GM12892 (cell line): ENCODE results near the gene RFNG.
"Not testable (repeated sequence)": the region's sequence is repeated elsewhere in the genome, so short reads cannot be mapped to it uniquely, and the experiment has no call there.

ENCODE experiments used
- DNase-seq: peaks from one replicate; pipeline ENCODE4 v3.0.0; 2011; ENCODE audit not compliant: insufficient read length
- FAIRE-seq: peaks from 2 replicates; lab custom pipeline; 2011; peaks lifted over from hg19 to GRCh38; lab: Jason Lieb, UNC
- POLR2A ChIP-seq: IDR thresholded peaks from 2 replicates; pipeline ENCODE4 v1.6.1; 2011; ENCODE audit warnings: low read depth, low read length, control low read depth
- POLR2AphosphoS5 ChIP-seq: IDR thresholded peaks from 2 replicates; pipeline ENCODE4 v1.6.1; 2011; ENCODE audit warnings: low read depth, low read length, control low read depth
- TAF1 ChIP-seq: IDR thresholded peaks from 2 replicates; pipeline ENCODE4 v1.6.1; 2011; ENCODE audit warnings: low read depth, mild to moderate bottlenecking, control low read depth, low read length, borderline replicate concordance

The RFNG gene

DNA sequence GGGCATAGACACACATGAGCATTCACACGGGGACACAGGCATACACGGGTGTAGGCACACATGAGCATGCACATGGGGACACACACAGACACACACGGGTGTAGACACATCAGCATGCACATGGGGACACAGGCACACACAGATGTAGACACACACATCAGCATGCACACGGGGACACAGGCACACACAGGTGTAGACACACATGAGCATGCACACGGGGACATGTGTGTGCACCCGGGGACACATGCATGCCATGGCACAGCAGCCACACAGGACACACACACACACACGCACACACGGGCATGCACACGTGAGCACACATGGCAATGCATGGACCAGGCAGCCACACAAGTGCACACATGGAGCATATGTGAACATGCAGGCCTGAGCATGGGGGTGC is 9.0 kb downstream of the RFNG start:
- FAIRE-seq (no peak), DNase-seq (no peak)
- no peak for TF ChIP-seq POLR2A
- no peak for TF ChIP-seq POLR2AphosphoS5
- no peak for TF ChIP-seq TAF1

DNA sequence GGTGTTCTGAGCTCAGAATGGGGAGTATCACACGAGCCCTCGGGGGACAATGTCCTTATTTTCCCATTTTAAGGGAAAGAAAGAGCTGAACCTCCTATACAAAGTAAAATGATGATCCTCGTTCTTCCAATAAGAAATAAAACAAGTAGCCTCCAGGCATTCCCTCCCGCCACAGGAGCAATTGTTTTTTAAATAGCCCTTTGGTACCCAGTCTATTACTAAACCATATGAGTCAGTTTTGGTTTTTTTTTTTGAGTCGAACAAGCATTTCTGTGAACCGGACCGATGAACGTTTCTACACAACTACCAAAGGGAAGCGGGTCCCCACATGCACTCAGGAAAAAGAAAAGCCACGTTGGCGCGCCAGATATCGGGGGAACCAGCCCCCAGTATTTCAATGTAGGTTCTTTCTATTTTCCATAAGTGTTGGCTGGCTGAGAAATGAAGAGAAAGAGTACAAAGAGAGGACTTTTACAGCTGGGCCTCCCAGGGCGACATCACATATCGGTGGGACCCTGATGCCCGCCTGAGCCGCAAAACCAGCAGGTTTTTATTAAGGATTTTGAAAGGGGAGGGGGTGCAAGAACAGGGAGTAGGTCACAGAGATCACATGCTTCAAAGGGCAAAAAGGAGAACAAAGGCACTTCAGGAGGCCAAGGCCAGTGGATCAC is 10.3 kb downstream of the RFNG start:
- FAIRE-seq (no peak), DNase-seq (no peak)
- TF ChIP-seq POLR2AphosphoS5 (no peak), TAF1 (no peak), POLR2A (no peak)

DNA sequence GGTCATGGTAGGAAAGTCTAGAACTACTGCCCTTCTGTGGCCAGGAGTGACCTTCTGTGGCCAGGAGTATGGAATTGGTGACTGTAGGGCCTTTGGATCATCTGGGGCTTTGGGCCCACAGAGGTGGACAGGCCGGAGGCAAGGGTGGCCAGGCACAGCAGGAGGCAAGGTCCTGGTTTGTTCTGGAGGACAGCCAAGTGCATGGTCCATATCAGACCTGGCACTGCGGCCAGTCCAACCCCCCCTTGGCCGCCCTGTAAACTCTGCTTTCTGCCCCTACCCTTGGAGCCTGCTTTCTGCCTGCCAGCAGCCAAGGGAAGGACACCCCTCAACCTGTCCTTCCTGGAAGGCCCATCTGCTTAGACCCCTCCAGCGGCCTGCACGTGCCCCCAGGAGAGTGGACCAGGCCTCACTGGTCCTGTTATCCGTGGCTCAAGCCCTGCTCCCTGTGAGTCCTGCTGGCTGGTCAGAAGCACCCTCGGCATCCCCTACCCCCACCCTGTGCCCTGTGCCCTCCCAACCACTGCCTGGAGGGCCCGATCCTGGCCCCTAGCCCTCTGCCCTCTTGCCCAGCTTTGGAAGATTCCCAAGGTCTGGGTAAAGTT is 11.8 kb downstream of the RFNG start:
- TF ChIP-seq POLR2AphosphoS5 (no peak), POLR2A (no peak), TAF1 (no peak)
- FAIRE-seq: no peak
- no peak for DNase-seq

DNA sequence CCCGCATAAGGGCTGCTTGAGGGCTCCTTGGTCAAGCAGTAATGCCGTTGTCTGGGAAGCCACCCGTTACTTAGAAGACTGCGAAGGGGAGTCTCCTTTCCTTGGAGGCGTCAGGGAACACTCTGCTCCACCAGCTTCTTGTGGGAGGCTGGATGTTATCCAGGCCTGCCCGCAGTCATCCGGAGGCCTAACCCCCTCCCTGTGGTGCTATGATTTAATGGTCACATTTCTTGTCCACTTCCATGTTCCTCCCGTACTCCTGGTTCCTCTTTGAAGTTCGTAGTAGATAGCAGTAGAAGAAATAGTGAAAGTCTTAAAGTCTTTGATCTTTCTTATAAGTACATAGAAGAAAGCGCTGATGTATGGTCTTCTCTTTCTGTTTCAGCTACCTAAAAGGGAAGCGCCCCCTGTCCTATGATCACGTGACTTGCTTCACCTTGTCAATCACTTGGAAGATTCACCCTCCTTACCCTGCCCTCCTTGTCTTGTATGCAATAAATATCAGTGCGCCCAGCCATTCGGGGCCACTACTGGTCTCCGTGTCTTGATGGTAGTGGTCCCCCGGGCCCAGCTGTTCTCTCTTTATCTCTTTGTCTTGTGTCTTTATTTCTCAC is 12.7 kb downstream of the RFNG start:
- not testable (repeated sequence) for FAIRE-seq, DNase-seq

DNA sequence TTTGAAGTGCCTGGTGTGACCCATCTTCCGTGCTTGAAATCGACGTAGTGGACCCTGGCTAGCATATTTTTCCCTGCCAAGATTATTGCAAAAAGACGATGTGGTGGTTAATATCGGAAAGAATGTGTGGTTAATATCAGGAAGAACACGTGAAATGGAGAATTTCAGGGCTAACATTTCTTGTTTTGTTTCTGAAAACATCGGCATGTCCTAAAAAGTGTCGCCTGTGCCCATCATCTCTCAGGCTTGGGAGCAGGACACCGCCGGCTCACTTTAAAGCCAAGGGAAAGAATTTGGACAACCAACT is 13.8 kb downstream of the RFNG start:
- FAIRE-seq (no peak), DNase-seq (no peak)
- TF ChIP-seq POLR2AphosphoS5 (no peak), TAF1 (no peak), POLR2A (no peak)

DNA sequence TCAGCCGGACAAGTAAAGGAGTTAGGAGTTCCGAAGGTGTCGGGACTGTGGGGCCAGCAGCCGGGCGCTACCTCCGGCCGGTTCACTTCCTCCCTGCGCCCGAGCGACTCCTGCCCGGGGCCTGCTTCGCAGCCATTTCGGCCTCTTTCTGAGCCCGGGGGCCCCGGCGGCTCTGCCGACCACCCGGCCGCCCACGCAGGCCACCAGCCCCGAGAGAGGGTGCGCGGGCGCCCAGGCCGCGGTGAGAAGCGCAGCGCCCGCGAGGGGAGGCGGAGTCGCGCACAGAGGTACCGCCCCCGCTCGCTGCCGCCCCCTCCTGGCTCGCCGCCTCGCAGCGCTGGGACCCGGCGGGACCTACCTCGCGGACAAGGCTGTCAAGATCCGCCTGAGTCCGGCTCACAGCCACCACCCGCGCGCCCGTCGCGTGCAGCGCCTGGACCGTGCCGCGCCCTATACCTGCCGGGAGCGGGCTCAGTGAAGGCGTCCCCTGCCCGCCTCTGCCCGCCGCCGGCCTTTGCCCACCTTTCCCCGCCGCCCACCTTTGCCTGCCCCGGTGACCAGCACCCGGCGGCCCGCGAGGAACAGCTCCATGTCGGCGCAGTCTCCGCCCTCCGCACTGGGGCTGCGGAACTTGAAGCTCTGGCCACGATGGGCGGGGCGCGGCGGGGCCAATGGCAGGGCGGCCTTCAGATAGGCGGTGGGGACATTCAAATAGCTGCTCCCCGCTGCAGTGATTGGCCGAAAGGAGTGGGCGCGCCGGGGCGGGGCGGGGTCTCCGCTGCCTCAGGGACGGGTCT is 14.3 kb downstream of the RFNG start, which contains the start of gene DCXR:
Gene DCXR, minus strand, starts transcription at position 606 of the 797 bp plus-strand sequence. Its CDS starts 15 bp downstream, at position 591.
- FAIRE-seq (peak; percentile 99), DNase-seq (peak; percentile 98)
- TF ChIP-seq TAF1 (no peak), POLR2A (peak; percentile 92; the same call in 1 of the 2 replicates), POLR2AphosphoS5 (peak; percentile 91)

DNA sequence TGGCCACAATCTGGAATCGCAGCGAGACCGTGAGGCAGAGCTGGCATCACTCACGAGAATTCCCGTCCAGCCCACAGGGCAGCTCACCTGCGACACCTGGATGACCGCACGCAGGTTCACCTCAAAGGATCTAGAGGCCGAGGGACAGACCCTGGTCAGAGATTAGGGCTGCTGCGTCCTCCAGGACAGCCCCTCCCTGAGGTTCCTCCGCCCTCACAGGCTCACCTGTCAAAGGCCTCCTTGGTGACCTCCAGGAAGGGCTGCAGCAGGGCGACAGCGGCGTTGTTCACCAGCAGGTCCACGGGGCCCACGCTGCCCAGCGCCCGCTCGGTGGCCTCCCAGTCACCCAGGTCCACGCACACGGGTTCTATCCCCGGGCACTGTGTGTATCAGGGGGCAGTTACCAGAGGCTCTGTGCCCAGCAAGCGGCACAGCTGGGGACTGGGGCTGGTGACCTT is 14.9 kb downstream of the RFNG start:
- no peak for FAIRE-seq

DNA sequence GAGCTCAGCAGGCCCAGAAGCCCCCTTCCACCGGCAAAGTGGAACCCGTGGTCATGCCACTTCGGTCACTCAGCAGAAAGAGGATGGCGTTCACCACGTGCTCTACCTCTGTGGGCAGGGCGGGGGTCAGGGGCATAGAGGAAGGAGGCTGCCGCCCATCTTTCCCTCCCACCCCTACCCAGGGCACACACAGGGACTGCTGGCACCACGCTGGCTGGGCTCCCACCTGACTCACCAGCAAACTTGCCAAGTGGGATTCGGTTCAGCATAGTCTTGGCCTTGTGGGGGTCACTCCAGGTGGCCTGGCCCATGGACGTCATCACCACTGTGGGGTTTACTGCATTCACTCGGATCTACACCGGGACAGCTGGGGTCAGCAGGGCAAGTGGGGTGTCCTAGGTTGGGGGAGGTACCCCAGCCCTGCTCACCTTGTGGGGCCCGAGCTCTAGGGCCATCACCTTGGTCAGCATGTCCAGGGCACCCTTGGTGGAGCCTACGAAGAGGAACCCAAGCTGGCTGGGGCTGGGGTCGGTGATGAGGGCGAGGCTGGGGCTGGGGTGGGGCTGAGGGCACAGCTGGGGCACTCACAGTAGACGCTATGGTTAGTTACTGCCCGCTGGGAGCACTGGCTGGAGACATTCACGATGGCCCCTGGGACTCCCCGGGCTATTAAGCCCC is 15.5 kb downstream of the RFNG start:
- TF ChIP-seq POLR2A: peak; percentile 34; the same call in 1 of the 2 replicates
- no peak for TF ChIP-seq POLR2AphosphoS5
- TF ChIP-seq TAF1: no peak
- DNase-seq (no peak), FAIRE-seq (no peak)

More for the DNA sequence above, 14.9 kb downstream of the RFNG start:
- TF ChIP-seq TAF1 (no peak), POLR2AphosphoS5 (no peak), POLR2A (no peak)
- no peak for DNase-seq

DNA sequence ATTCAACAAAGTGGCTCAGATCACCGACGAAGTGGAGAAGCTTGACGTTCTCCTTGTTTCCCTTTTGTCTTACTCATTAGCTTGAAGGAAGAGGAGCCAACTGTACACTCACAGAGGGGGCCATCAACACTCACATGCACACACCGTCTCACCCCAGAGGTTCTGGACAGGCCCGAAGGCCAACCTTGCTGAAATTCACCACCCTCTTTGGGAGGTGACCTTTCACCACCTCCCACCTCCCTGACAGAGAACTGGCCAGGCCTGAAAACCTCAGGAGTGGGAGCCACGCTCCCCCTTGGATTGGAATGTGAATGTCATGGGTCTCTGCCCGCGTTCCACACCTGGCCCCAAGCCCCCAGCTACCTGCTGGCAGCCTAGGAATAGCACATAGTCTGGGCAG is 16.1 kb downstream of the RFNG start:
- TF ChIP-seq POLR2AphosphoS5 (no peak), TAF1 (no peak), POLR2A (no peak)
- DNase-seq (no peak), FAIRE-seq (no peak)

DNA sequence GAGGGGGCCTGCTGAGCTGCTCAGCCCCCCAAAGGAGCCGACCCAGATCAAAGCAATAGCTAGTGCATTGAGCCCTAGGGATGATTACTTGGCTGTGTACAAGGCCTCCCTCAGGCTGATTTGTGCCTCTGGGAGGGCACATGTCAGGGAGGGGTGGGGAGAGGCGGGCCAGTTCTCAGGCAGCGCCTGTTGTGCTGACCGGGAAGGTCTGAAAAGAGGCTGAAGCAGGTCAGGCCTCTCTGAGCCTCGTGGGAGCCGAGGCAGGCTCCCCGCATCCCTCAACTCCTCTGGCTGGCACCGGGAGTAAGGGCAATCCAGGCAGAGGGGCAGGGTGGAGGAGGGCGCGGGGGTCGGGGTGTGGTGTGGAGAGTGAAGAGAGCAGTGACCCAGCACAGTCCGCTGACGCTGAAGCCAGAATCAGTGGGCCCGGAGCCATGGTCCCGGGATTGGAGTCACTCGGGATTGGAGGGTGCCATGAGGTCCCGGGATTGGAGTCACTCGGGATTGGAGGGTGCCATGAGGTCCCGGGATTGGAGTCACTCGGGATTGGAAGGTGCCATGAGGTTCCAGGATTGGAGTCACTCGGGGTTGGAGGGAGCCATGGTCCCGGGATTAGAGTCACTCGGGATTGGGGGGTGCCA is 17.1 kb downstream of the RFNG start:
- TF ChIP-seq POLR2AphosphoS5 (no peak), TAF1 (no peak), POLR2A (no peak)
- no peak for DNase-seq
- no peak for FAIRE-seq
